B cell (primary cell): Measurements from ENCODE around the gene CLK4. TPM values are rescaled to one million over a fixed set of nuclear protein-coding genes. Genes with fewer than 3 reads are reported as not detected.

Experiments
- ATAC-seq: fragments of 200-7000 bp; cut with Tn5 transposase; one replicate; pipeline ENCODE4 v1.10.0; 2021; ENCODE audit warnings: low read depth, mild to moderate bottlenecking, moderate number of reproducible peaks, moderate library complexity
- CTCF ChIA-PET: fragments of 350-600 bp; sonication (Branson Sonifier 250); formaldehyde crosslinking; loops from one replicate; lab custom pipeline; 2021; ENCODE audit warnings: antibody characterized with exemption, inconsistent platforms; lab: Charles Lee
- POLR2A ChIA-PET: fragments of 350-600 bp; sonication (Branson Sonifier 250); formaldehyde crosslinking; loops from one replicate; lab custom pipeline; 2021; ENCODE audit warnings: antibody characterized with exemption; lab: Charles Lee
- DNase-seq: peaks from one replicate; pipeline ENCODE4 v3.0.0; 2013
- H2AFZ ChIP-seq: 2 replicates; pipeline ENCODE4 v1.6.1; 2012; ENCODE audit warnings: mild to moderate bottlenecking, low read depth, low read length; ENCODE audit not compliant: insufficient read depth, poor library complexity, severe bottlenecking
- H3K27ac ChIP-seq, 2 donors: 1 replicate in 1 of 2; 2 replicates in 1 of 2; pipeline ENCODE4 v1.5.1; 2012 to 2013; ENCODE audit warnings: low read length in 2 of 2, mild to moderate bottlenecking in 2 of 2, moderate library complexity in 1 of 2
- H3K27me3 ChIP-seq, 4 experiments: fragments of 200-600 bp in 1 of 4; sonication (generic) in 1 of 4; replicated peaks in 1 of 4; 1 replicate in 2 of 4; 2 replicates in 2 of 4; pipeline versions ENCODE4 v1.6.1 to v1.7.0; 2013 to 2016; ENCODE audit warnings: low read length in 3 of 4, mild to moderate bottlenecking in 2 of 4, mixed read lengths in 1 of 4, moderate library complexity in 1 of 4; ENCODE audit not compliant: insufficient read depth in 4 of 4, control insufficient read depth in 3 of 4; ENCODE audit errors: control extremely low read depth in 1 of 4
- H3K36me3 ChIP-seq, 2 experiments: replicated peaks in 1 of 2; 1 replicate in 1 of 2; 2 replicates in 1 of 2; pipeline versions ENCODE4 v1.6.1 to v1.7.1; 2013; ENCODE audit warnings: low read length in 1 of 2; ENCODE audit not compliant: insufficient read depth in 2 of 2, control insufficient read depth in 1 of 2; ENCODE audit errors: control extremely low read depth in 1 of 2, extremely low read depth in 1 of 2
- H3K4me1 ChIP-seq, 2 donors: fragments of 200-600 bp in 1 of 2; sonication (generic) in 1 of 2; 1 replicate in 1 of 2; 2 replicates in 1 of 2; pipeline versions ENCODE4 v1.5.1 to v1.6.1; 2013 to 2017; ENCODE audit warnings: low read length in 2 of 2; ENCODE audit not compliant: control insufficient read depth in 2 of 2, insufficient read depth in 2 of 2
- H3K4me2 ChIP-seq: replicated peaks from 2 replicates; pipeline ENCODE3; 2012; ENCODE audit warnings: mild to moderate bottlenecking, low read depth, low read length; ENCODE audit not compliant: poor library complexity, severe bottlenecking
- H3K4me3 ChIP-seq, 5 experiments: fragments of 200-600 bp in 1 of 5; sonication (generic) in 1 of 5; 1 replicate in 3 of 5; 2 replicates in 2 of 5; pipeline versions ENCODE4 v1.5.1 to v1.7.0; 2011 to 2016; ENCODE audit warnings: low read length in 4 of 5, mild to moderate bottlenecking in 4 of 5, low read depth in 2 of 5, control low read depth in 1 of 5, moderate library complexity in 1 of 5; ENCODE audit not compliant: insufficient read depth in 1 of 5; ENCODE audit errors: control extremely low read depth in 1 of 5, extremely low read depth in 1 of 5
- H3K79me2 ChIP-seq: fragments of 200-600 bp; sonication (generic); one replicate; pipeline ENCODE4 v1.6.0; 2016; ENCODE audit warnings: low read length; ENCODE audit not compliant: control insufficient read depth, insufficient read depth
- H3K9ac ChIP-seq: fragments of 200-600 bp; sonication (generic); 2 replicates; pipeline ENCODE4 v1.6.1; 2017; ENCODE audit warnings: mild to moderate bottlenecking, low read length, moderate library complexity
- H3K9me3 ChIP-seq, 3 donors: one replicate each; pipeline versions ENCODE4 v1.6.1 to v1.7.1; 2013; ENCODE audit warnings: low read length in 2 of 3; ENCODE audit not compliant: control insufficient read depth in 2 of 3, insufficient read depth in 1 of 3; ENCODE audit errors: control extremely low read depth in 1 of 3
- H4K20me1 ChIP-seq: 2 replicates; pipeline ENCODE4 v1.6.0; 2012; ENCODE audit warnings: mild to moderate bottlenecking, low read length; ENCODE audit not compliant: insufficient read depth, control insufficient read depth, poor library complexity, severe bottlenecking
- H3K27ac Mint-ChIP-seq: one replicate; pipeline ENCODE4 v1.8.0; 2021; ENCODE audit warnings: mixed read lengths
- H3K27me3 Mint-ChIP-seq: one replicate; pipeline ENCODE4 v1.8.0; 2021; ENCODE audit warnings: mixed read lengths
- H3K4me1 Mint-ChIP-seq: one replicate; pipeline ENCODE4 v1.8.0; 2021; ENCODE audit warnings: mixed read lengths
- H3K4me3 Mint-ChIP-seq: one replicate; pipeline ENCODE4 v1.8.0; 2021; ENCODE audit warnings: mixed read lengths
- H3K9me3 Mint-ChIP-seq: one replicate; pipeline ENCODE4 v1.8.0; 2022; ENCODE audit warnings: mixed read lengths; ENCODE audit not compliant: insufficient read depth
- EZH2 ChIP-seq: IDR thresholded peaks from 2 replicates; pipeline ENCODE4 v1.6.1; 2012; ENCODE audit warnings: borderline replicate concordance, low read depth, mild to moderate bottlenecking, moderate library complexity, low read length; ENCODE audit not compliant: insufficient read depth, poor library complexity, severe bottlenecking
- WGBS: methylation state at CpG from one replicate; pipeline ENCODE4 v1.1.5; 2013; ENCODE audit warnings: missing lambda C conversion rate; ENCODE audit not compliant: insufficient coverage; 5-methylcytosine and 5-hydroxymethylcytosine counted together
- intact Hi-C: fragments of 100-400 bp; cut with micrococcal nuclease; formaldehyde crosslinking; loops from one replicate; pipeline ENCODE4 v1.10.0; 2022
- polyA plus RNA-seq: library from polyadenylated mRNA; depleted of rRNA; stranded (reverse); fragments of >200 nt; gene quantifications from 2 replicates; pipeline ENCODE4 v1.2.3, GENCODE V29; 2012
- total RNA-seq, 2 donors: library from RNA; stranded (reverse); fragments of 120-200 nt in 1 of 2; gene quantifications; 1 replicate in 1 of 2; 2 replicates in 1 of 2; pipeline versions ENCODE4 v1.2.3 to v1.2.4, GENCODE V29; 2013 to 2022
- TF ChIP-seq, protein P1 (sequence below): fragments of 200-600 bp; IDR thresholded peaks from one replicate; pipeline ENCODE4 v1.8.0; 2022; ENCODE audit warnings: antibody characterized with exemption, mild to moderate bottlenecking

Gene CLK4
- total and polyA plus RNA-seq, 2 donors (not counting 1 experiment from before 2014, with no cell fraction given) = 72.3 to 132 TPM

- H3K9ac ChIP-seq = no peak overlapping the region
- TF ChIP-seq, protein P1, sequence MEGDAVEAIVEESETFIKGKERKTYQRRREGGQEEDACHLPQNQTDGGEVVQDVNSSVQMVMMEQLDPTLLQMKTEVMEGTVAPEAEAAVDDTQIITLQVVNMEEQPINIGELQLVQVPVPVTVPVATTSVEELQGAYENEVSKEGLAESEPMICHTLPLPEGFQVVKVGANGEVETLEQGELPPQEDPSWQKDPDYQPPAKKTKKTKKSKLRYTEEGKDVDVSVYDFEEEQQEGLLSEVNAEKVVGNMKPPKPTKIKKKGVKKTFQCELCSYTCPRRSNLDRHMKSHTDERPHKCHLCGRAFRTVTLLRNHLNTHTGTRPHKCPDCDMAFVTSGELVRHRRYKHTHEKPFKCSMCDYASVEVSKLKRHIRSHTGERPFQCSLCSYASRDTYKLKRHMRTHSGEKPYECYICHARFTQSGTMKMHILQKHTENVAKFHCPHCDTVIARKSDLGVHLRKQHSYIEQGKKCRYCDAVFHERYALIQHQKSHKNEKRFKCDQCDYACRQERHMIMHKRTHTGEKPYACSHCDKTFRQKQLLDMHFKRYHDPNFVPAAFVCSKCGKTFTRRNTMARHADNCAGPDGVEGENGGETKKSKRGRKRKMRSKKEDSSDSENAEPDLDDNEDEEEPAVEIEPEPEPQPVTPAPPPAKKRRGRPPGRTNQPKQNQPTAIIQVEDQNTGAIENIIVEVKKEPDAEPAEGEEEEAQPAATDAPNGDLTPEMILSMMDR = no peak
- TF ChIP-seq EZH2 = no peak
- peaks cover 8% of the 10 kb centered on the region for H3K27me3 Mint-ChIP-seq
- H3K4me1 Mint-ChIP-seq = peaks cover 4% of the 10 kb centered on the region
- H3K4me2 ChIP-seq = no peak overlapping the region
- H3K36me3 ChIP-seq = no peaks in the 10 kb centered on the region
- ChIA-PET CTCF (no interaction called here), POLR2A (no interaction called here)
- no peak overlapping the region for H3K27ac ChIP-seq
- H3K27ac Mint-ChIP-seq = no peak overlapping the region
- H3K4me3 Mint-ChIP-seq = no peak overlapping the region
- no peak overlapping the region for H3K4me3 ChIP-seq
- ATAC-seq (no peak), DNase-seq (no peak)
- H3K9me3 Mint-ChIP-seq = no peaks in the 10 kb centered on the region
- no peaks in the 10 kb centered on the region for H3K79me2 ChIP-seq
- no peaks in the 10 kb centered on the region for H4K20me1 ChIP-seq
- H3K4me1 ChIP-seq = no peaks in the 10 kb centered on the region
- 85% methylated on average over 9 of the region's 10 CpGs for WGBS
- no peak overlapping the region for H2AFZ ChIP-seq
- no peaks in the 10 kb centered on the region for H3K27me3 ChIP-seq
- H3K9me3 ChIP-seq = peaks cover 0 to under 1% (median 0%) of the 10 kb centered on the region in 3 donors
- intact Hi-C loops = no loop called here
Measured at GRCh38 chr5:178673801-178674295, 47.0 kb upstream of the CLK4 start.

GRCh38 chr5:178672630-178673029 is 45.8 kb upstream of the CLK4 start:
- Mint-ChIP-seq H3K9me3 (no peaks in the 10 kb centered on the region), H3K4me1 (peaks cover 4% of the 10 kb centered on the region), H3K27me3 (peaks cover 12% of the 10 kb centered on the region), H3K4me3 (no peak overlapping the region), H3K27ac (no peak overlapping the region)
- no peak overlapping the region for H3K9ac ChIP-seq
- 40% methylated on average over 1 of the region's 4 CpGs for WGBS
- no peak for ATAC-seq
- peaks cover 0 to 3% (median 0%) of the 10 kb centered on the region in 3 donors for H3K9me3 ChIP-seq
- no peak overlapping the region for H3K4me2 ChIP-seq
- no peak overlapping the region for H3K4me3 ChIP-seq
- no peaks in the 10 kb centered on the region for H4K20me1 ChIP-seq
- no peaks in the 10 kb centered on the region for H3K27me3 ChIP-seq
- H3K36me3 ChIP-seq = no peaks in the 10 kb centered on the region
- no peaks in the 10 kb centered on the region for H3K4me1 ChIP-seq
- intact Hi-C loops = no loop called here
- H3K27ac ChIP-seq = no peak overlapping the region
- POLR2A ChIA-PET = no interaction called here
- H3K79me2 ChIP-seq = no peaks in the 10 kb centered on the region
- H2AFZ ChIP-seq = peak overlapping the region; percentile 33
- peak; percentile 32 for DNase-seq
- CTCF ChIA-PET = no interaction called here
- TF ChIP-seq EZH2 = no peak
- TF ChIP-seq, protein P1 = no peak
